CD4-positive, alpha-beta T cell treated with Interleukin-1 beta for 1 hour (primary cell): ENCODE data around the gene CEP57L1.
"Not testable (repeated sequence)": the region's sequence is repeated elsewhere in the genome, so short reads cannot be mapped to it uniquely, and the experiment has no call there.

Experiments used
- DNase-seq, 2 donors: peaks; one replicate each; pipeline ENCODE4 v3.0.0-alpha.2; 2020 to 2022

CEP57L1 gene

DNA sequence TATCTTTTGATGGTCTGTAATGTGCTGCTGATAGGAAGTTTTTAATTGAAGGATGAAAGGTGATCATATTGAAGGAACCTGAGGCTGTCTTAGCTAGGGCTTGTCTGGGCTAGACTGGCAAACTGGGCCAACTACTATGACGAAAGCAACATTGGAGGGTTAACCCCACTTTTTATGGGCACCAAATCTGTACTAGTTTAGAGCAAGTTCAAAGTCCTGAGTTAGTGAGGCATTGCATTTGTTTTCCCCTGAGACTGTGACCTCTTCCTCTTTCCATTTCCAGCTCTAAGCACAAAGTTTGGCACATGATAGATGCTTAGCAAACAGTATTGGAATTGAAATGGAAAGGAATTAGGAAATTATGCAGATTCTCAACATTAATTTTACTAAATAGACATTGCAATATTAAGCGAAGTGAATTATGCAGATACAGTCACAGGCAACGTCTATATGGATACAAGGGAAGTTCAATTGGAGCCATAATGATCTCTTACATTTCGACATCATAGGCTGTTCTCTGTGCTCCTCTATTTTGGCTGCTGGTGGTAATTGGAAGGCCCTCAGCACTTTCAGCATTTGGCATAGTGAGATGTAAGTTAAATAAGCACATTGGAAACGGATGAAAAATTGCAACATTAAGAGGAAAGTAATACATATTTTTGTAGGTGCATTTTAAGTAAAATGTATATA is 22.2 kb downstream of the CEP57L1 start:
- DNase-seq: peak in 1 of 2 donors; percentile 25

DNA sequence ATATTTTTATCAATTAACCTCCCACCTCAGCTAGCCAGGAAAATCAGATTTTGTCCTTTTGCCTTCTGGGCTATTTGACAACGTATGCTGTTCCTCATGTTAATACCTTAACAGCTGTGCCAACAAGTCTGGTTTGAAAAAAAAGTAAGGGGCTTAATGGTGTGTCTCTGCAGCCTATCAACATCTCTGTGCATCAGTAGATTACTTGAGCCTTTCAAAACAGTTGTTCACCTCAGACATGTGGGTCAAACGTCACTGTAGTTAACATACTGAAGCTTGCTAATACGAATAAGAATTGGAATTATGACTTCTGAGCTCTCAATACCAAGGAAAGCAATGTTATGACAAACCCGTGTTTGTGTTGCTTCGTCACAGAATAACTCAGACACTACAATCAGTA is 23.0 kb downstream of the CEP57L1 start:
- DNase-seq: no peak

DNA sequence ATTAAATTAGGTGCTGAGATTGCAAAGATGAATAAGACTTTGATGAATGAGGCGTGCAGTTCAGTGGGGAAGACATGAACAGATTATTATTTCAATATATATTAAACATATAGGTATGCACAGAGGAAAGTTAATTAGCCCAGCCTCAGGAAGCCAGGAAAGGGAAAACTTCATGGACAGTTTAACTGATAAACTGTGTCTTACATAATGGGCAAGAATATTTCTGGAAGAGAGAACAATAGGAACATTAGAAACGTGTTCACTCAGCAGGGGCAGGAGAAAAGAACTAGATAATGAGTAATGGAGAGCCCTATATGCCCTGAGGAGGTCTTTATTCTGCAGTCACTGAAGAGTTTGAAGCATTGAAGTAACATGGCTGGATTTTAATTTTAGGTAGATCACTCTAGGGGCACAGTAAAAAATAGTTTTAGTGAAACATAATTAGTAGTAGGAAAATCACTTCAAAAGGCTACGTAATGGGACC is 23.6 kb downstream of the CEP57L1 start:
- DNase-seq: no peak

DNA sequence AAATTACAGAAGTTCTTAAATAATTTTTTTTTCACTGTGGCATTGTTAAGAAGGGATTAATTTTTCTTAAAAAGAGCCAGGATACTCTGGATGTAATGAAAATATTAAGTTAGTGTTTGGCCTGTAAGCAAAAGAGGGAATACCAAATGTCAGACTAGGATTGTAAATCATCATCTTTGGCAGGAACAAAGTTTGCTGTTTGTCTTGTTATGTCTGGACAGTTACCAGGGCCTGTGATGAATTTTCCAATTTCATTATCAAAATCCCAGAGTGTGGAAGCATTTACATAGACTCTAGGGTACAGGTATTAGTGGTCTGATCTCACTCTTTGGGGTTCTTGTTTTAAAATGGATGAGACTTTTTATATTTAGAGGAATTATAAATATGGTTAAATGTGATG is 26.1 kb downstream of the CEP57L1 start:
- DNase-seq: no peak

DNA sequence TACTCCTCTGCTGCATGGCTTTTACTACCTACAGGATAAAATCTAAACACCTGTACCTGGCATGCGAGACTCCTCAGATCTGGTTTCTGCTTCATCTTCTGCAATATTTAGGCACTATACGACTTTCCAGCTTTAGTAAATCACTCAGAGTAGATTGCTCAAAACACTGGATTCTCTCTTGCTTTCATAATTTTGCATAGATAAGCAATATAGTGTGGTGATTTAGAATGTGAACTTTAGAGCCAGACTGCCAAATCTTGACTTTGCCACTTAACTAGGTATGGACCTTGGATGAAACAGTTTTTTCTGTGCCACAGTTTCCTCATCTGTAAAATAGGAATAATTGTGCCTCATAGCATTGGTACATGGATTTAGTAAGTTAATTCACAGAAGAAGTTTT is 28.9 kb downstream of the CEP57L1 start:
- no peak for DNase-seq

DNA sequence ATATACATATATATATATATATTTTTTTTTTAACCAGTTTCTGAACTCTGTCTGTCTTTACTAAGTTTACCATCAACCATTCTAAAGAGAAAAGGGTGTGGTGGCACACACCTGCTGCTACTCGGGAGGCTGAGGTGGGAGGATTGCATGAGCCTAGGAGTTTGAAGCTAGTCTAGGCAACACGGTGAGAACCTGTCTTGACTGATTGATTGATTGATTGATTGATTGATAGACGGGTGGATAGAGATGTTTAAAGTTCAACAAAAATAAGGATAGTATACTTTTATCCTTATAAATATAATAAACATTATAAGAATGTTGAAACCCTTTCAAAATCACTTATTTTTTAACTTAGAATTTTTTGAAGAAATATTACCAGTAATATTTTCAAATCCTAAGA is 30.2 kb downstream of the CEP57L1 start:
- no peak for DNase-seq

DNA sequence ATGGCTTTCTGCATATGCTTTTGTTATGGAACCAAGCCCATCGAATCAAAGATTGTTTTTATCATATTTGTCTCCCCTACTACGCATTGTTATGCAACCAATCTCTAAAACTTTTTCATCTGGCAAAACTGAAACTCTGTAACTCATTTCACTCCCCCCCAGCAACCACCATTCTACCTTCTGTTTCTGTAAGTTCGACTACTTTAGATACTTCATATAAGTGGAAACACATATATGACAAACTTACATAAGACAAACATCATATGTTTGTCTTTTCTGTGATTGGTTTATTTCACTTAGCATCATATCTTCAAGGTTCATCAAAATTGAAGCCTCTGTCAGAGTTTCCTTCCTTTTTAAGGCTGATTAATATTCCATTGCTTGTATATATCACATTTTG is 34.8 kb downstream of the CEP57L1 start:
- no peak for DNase-seq

DNA sequence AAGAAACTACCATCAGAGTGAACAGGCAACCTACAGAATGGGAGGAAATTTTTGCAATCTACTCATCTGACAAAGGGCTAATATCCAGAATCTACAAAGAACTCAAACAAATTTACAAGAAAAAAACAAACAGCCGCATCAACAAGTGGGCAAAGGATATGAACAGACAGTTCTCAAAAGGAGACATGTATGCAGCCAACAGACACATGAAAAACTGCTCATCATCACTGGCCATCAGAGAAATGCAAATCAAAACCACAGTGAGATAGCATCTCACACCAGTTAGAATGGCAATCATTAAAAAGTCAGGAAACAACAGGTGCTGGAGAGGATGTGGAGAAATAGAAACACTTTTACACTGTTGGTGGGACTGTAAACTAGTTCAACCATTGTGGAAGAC is 40.3 kb downstream of the CEP57L1 start:
- not testable (repeated sequence) for DNase-seq

DNA sequence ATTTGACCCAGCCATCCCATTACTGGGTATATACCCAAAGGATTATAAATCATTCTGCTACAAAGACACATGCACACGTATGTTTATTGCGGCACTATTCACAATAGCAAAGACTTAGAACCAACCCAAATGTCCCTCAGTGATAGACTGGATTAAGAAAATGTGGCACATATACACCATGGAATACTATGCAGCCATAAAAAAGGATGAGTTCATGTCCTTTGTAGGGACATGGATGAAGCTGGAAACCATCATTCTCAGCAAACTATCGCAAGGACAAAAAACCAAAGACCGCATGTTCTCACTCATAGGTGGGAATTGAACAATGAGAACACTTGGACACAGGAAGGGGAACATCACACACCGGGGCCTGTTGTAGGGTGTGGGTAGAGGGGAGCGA is 40.7 kb downstream of the CEP57L1 start:
- DNase-seq: not testable (repeated sequence)

DNA sequence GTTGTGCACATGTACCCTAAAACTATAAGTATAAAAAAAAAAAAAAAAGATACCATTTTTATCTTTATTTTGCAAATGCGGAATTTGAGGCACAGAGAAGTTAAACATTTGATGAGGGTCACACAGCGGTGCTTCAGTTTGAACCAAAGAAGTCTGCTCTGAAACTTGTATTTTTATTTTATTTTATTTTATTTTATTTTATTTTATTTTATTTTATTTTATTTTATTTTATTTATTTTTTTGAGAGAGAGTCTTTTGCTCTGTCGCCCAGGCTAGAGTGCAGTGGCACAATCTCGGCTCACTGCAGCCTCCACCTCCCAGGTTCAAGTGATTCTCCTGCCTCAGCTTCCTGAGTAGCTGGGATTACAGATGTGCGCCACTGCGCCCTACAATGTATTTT is 41.2 kb downstream of the CEP57L1 start:
- not testable (repeated sequence) for DNase-seq

DNA sequence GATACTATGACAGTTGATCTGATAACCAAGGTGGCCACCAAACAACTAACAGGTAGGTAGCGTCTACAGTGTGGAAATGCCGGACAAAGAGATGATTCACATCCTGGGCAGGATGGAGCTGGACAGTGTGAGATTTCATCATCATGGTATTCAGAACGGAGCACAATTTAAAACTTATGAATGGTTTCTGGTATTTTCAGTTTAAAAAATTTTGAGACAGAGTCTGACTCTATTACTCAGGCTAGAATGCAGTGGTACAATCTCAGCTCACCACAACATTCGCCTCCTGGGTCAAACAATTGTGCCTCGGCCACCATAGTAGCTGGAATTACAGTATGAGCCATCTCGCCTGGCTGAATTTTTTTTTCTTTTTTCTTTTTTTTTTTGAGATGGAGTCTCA is 43.8 kb downstream of the CEP57L1 start:
- DNase-seq: no peak

DNA sequence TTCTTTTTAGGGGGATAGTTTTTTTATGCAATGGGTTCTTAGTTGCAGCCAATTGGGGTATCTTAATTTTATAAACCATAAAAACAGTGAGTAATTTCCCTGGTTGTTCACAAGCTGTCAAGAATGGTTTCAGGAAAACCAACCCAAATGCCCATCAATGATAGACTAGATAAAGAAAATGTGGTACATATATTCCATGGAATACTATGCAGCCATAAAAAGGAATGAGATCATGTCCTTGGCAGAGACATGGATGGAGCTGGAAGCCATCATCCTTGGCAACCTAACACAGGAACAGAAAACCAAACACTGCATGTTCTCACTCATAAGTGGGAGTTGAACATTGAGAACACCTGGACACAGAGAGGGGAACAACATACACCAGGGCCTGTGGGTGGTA is 46.8 kb downstream of the CEP57L1 start:
- not testable (repeated sequence) for DNase-seq

DNA sequence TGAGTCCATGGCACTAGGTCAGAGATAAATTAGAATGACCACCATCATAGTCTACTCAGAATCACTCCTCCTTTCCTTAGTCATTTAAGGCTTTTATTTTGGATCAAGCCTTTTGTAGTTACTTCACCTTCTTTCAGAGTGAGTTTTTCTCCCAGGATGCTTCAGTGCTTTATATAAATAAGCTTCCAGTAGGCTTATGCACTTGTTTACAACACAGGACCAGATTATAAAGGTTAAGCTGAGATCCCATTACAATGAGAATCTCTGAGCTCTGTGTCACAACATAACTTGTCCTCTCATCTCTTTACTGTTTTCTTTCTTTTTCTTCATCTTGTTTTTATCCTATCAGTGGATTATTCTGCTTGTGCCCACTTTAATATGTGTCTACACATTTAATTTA is 47.9 kb downstream of the CEP57L1 start:
- DNase-seq: no peak

DNA sequence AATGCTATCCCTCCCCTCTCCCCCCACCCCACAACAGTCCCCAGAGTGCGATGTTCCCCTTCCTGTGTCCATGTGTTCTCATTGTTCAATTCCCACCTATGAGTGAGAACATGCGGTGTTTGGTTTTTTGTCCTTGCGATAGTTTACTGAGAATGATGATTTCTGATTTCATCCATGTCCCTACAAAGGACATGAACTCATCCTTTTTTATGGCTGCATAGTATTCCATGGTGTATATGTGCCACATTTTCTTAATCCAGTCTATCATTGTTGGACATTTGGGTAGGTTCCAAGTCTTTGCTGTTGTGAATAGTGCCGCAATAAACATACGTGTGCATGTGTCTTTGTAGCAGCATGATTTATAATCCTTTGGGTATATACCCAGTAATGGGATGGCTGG is 52.9 kb downstream of the CEP57L1 start:
- not testable (repeated sequence) for DNase-seq

DNA sequence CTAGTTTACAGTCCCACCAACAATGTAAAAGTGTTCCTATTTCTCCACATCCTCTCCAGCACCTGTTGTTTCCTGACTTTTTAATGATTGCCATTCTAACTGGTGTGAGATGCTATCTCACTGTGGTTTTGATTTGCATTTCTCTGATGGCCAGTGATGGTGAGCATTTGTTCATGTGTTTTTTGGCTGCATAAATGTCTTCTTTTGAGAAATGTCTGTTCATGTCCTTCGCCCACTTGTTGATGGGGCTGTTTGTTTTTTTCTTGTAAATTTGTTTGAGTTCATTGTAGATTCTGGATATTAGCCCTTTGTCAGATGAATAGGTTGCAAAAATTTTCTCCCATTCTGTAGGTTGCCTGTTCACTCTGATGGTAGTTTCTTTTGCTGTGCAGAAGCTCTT is 53.4 kb downstream of the CEP57L1 start:
- DNase-seq: not testable (repeated sequence)

DNA sequence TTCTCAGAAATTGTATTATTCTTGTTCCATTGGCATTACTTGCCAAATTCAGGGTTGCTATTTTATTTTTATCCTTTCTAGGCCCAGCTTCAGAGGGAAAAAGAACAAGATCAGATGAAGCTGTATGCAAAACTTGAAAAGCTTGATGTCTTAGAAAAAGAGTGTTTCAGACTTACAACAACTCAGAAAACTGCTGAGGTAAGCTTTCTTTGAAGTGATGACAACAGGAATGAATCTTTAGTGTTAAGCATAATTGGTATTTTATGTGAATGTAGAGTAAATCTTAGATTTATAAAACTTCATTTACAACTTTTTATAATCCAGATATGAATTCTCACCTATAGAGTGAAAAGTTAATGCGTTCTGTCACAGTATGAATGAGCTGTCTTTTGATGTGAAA is 58.4 kb downstream of the CEP57L1 start:
- DNase-seq: no peak

DNA sequence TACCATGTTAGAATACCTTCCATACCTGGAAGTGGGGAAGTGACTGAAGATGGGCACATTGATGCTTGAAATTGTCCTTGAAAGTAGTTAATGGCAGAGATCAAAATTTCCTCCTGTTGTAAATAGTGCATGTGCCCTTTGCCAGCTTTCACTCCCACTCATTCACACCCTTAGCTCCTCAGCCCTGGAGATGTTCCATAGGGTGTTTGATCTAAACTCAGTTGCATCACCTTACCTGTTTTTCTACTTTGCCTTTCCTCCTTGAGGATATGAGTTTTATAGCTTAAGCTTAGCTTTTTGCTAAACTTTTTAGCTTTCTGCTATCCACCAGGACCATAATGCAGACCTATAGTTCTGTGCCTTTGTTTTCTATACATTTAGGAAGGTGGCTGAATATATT is 69.0 kb downstream of the CEP57L1 start:
- no peak for DNase-seq

DNA sequence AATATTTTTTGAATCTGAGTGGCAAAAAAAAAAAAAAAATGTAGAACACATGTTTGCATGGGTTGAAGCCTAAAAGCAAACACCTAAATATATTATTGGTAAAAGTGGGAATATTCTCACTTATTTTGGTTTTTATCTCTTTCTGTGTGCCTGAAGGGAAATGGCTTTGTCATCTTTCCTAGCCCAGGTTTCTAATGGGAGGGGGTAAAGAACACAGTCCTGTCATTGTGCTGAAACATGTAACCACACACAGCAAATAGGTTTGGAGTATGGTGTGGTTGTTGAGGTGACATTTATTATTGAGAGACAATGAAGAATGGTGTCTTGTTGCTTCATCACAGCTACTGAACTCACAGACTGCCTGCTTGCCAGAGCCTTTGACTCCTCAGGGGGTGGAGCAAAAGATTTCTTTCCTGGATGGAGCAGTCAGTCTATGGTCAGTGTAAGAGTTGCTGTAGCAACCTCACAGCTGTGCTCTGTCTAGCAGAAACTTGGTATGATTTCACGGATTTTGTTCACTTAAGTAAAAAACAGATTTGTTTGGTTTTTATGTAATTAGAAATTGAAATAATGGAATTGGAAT is 70.2 kb downstream of the CEP57L1 start:
- DNase-seq: no peak

DNA sequence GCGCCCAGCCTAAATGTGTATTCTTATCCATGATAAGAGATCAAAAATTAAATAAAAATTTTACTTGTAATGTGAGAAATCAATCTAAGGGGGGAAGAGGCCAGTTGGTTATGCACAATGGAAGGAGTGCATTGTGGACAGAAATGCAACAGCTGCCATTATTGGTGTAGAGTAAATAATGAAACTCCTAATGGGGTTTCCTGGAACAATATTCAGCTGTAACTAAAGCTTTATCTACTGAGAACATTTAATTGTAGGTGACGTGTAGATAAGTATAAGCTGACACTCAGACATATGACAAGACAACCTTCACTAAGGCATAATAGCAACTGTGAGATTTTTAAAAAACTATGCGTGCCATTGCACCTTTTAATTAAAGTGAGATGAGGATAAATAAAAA is 71.4 kb downstream of the CEP57L1 start:
- DNase-seq: no peak

DNA sequence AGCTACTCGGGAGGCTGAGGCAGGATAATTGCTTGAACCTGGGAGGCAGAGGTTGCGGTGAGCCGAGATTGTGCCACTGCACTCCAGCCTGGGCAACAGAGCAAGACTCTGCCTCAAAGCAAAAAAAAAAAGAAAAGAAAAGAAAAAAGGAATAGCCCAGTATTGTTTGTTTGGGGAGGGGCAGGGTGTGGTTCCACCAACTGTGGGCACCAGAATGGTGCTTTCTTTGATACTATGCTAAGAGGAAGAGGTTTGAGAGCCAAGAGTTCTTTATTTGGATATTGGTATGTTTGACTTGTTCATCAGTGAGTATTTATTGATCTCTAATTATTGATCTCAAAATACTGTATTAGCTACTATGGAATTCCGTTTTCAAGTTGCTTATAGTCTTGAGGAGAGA is 72.3 kb downstream of the CEP57L1 start:
- DNase-seq: no peak

DNA sequence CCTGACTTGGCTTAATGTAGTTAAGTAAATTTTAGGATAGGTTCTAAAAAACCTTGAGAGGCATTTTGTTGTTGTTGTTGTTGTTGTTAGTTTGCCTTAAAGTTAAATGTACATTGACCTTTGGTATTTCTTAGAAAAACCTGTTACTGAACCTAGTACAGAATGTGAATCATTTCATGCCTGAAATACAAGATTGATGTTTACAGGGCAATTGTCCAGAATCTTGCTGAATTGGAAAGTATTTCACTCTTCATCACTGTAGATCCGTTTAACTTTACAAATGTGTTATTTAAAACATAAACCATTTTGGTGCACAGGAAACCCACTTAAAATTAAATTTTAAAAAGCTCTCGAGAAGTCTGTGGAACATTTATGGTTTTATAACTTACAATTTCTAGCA is 75.0 kb downstream of the CEP57L1 start:
- DNase-seq: no peak

DNA sequence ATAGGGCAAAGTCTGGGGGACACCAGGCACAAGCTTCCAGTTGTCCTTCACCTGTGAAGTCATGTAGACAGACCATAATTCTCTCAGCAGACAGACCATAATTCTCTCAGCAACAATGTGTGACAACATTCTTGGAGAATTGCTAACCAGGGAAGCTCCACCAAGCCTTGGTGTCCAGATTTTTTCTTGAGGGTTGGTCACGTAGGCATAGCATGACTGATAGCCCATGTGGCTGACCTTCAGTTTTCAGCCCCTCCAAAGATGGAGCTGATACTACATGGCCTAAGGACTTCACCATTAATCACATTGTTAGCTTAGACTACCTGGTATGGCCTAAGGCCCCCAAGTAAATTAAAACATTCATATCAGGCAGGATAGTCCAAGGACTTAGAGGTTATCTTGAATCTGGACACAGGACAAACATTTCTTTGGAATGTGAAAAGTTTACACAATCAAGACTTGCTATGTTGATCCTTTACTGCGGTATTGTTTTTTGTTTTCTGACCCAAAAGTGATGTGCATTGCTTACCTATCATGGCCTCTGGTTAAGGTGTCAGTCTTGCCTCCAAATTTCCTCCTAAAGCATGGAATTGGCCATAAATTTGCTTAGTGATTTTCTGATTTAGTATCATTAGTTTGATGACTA is 76.9 kb downstream of the CEP57L1 start:
- DNase-seq: no peak

DNA sequence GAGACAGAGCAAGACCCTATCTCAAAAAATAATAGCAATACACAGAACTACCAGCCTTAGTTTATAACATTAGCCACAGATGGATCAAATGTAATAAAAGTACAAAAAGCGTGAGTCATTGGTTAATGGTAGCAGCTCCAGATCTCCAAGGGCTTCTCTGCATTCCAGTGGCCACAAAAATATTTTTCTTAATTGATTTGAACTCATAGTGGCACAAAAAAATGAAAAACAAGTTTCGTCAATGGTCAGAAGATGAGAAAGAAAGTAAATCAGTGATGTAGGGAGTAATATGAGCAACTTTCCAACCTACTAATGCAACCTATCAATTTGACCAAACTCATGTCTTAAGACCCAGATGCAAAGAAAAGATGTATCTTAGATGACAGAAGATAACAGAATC is 79.6 kb downstream of the CEP57L1 start:
- DNase-seq: no peak

DNA sequence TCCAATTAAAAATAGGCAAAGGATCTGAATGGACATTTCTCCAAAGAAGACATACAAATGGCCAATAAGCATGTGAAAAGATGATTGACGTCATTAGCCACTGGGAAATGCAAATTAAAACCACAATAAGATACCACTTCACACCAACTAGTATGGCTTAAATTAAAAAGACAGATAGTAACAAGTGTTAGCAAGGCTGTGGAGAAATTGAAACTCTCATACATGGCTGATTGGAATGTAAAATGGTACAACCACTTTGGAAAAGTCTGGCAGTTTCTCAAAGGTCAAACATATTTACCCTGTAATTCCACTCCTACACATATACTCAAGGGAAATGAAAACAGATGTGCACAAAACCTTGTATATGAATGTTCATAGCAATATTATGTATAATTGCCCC is 83.6 kb downstream of the CEP57L1 start:
- DNase-seq: no peak
